HG02885 (cell line): ENCODE results near the gene PIMREG.

Experiments used
- ATAC-seq: cut with Tn5 transposase; IDR thresholded peaks from one replicate; pipeline ENCODE4 v1.9.1; 2021; ENCODE audit warnings: mild to moderate bottlenecking; ENCODE audit not compliant: unreplicated experiment, poor library complexity

The PIMREG gene

GRCh38 chr17:6443692-6444570 lies at the start of gene PIMREG:
Gene PIMREG (plus strand): TSS chr17:6444455. CDS start chr17:6445111, 656 bp downstream.
- peak; percentile 83 for ATAC-seq

- no peak for ATAC-seq
Observed at GRCh38 chr17:6398955-6399354, 45.3 kb upstream of the PIMREG start.

- ATAC-seq = no peak
Observed at GRCh38 chr17:6402258-6402657, 42.0 kb upstream of the PIMREG start.

- no peak for ATAC-seq
Observed at GRCh38 chr17:6408276-6408675, 36.0 kb upstream of the PIMREG start.

- ATAC-seq = no peak
Observed at GRCh38 chr17:6408735-6409134, 35.5 kb upstream of the PIMREG start.

- ATAC-seq = no peak
Observed at GRCh38 chr17:6413065-6413464, 31.2 kb upstream of the PIMREG start.

GRCh38 chr17:6415616-6416015 lies 28.6 kb upstream of the PIMREG start:
- ATAC-seq = no peak

GRCh38 chr17:6420173-6420641 lies 24.0 kb upstream of the PIMREG start:
- ATAC-seq = no peak

GRCh38 chr17:6421700-6422604 lies 22.3 kb upstream of the PIMREG start:
- no peak for ATAC-seq

- no peak for ATAC-seq
Observed at GRCh38 chr17:6422654-6423241, 21.5 kb upstream of the PIMREG start.

- ATAC-seq = no peak
Observed at GRCh38 chr17:6423931-6424330, 20.3 kb upstream of the PIMREG start.

- no peak for ATAC-seq
Observed at GRCh38 chr17:6425407-6425806, 18.8 kb upstream of the PIMREG start.

- no peak for ATAC-seq
Observed at GRCh38 chr17:6426356-6427101, 17.7 kb upstream of the PIMREG start.

GRCh38 chr17:6427279-6427781 lies 16.9 kb upstream of the PIMREG start:
- ATAC-seq = no peak

- no peak for ATAC-seq
Observed at GRCh38 chr17:6428207-6428965, 15.9 kb upstream of the PIMREG start.

- ATAC-seq = no peak
Observed at GRCh38 chr17:6429266-6429665, 15.0 kb upstream of the PIMREG start.

- ATAC-seq = no peak
Observed at GRCh38 chr17:6430769-6431168, 13.5 kb upstream of the PIMREG start.

GRCh38 chr17:6435051-6435450 lies 9.2 kb upstream of the PIMREG start, which contains the start of gene AIPL1:
Gene AIPL1 (minus strand): TSS chr17:6435121. CDS start chr17:6435104, 17 bp downstream.
- ATAC-seq = no peak

GRCh38 chr17:6435968-6436367 lies 8.3 kb upstream of the PIMREG start:
- ATAC-seq = no peak
